Measurements from ENCODE around the gene CGREF1.
"Not testable (repeated sequence)": the region's sequence is repeated elsewhere in the genome, so short reads cannot be mapped to it uniquely, and the experiment has no call there.

Gene CGREF1

DNA sequence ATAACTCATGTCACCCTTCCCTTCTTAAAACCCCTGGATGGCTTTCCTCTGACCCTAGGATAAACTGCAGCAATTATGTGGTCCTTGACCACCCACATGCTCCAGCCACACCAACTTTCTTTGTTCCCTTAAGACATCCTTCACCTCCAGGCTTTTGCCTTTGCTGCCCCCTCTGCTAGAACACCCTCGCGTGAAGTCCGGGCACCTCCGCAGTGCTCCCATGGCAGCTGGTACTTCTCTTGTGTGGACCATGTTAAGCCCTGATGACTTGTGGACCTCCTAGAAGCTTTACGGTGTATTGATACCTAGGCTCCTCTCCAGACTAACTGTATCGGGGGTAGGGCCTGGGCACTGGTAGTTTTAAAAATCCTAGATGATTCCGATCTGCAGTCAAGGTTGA is 3.9 kb upstream of the CGREF1 start:
- Histone ChIP-seq H3K9me3 (ENCODE audit: control insufficient read depth, low read length) (no peaks in the 10 kb centered on the region), H3K36me3 (ENCODE audit: control insufficient read depth, insufficient read depth, low read length) (no peaks in the 10 kb centered on the region), H3K9ac (ENCODE audit: low read length) (no peak overlapping the region), H3K27me3 (ENCODE audit: control insufficient read depth, insufficient read depth, low read length) (peaks cover 19% of the 10 kb centered on the region), H3K4me1 (ENCODE audit: control insufficient read depth, insufficient read depth, low read length) (peaks cover 15% of the 10 kb centered on the region), H3K4me3 (ENCODE audit: low read length) (no peak overlapping the region)

DNA sequence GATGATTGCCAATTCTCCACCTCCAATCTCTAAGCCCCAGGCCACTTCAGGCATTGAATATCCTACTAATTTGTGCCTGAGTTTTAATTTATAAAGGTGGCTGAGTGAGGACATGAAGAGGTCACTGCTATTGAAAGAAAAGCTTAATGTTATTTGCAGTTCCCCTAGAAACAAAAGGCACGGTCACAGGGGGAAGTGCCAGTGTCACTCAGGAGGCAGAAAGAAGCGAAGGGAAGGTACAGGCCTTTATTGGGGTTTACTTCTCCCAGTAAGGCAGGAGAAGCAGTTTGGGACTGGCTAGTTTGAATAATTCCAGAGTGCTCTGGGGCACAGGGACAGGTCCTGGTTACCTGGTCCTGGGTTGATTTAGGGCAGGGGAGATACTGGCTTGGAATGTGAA is 3.0 kb upstream of the CGREF1 start:
- H3K4me3 ChIP-seq (ENCODE audit: low read length): no peak overlapping the region
- H3K4me1 ChIP-seq (ENCODE audit: control insufficient read depth, insufficient read depth, low read length): peaks cover 15% of the 10 kb centered on the region
- no peaks in the 10 kb centered on the region for H3K36me3 ChIP-seq (ENCODE audit: control insufficient read depth, insufficient read depth, low read length)
- no peak overlapping the region for H3K9ac ChIP-seq (ENCODE audit: low read length)
- peaks cover 19% of the 10 kb centered on the region for H3K27me3 ChIP-seq (ENCODE audit: control insufficient read depth, insufficient read depth, low read length)
- H3K9me3 ChIP-seq (ENCODE audit: control insufficient read depth, low read length): no peaks in the 10 kb centered on the region

- not testable (repeated sequence) for H3K36me3 ChIP-seq (ENCODE audit: control insufficient read depth, insufficient read depth, low read length); H3K9me3 ChIP-seq (ENCODE audit: control insufficient read depth, low read length); H3K4me3 ChIP-seq (ENCODE audit: low read length); H3K9ac ChIP-seq (ENCODE audit: low read length)
- H3K27me3 ChIP-seq (ENCODE audit: control insufficient read depth, insufficient read depth, low read length): peaks cover 19% of the 10 kb centered on the region
- H3K4me1 ChIP-seq (ENCODE audit: control insufficient read depth, insufficient read depth, low read length): peaks cover 15% of the 10 kb centered on the region
Measured at GRCh38 chr2:27119330-27119670, 372 bp upstream of the CGREF1 start.

DNA sequence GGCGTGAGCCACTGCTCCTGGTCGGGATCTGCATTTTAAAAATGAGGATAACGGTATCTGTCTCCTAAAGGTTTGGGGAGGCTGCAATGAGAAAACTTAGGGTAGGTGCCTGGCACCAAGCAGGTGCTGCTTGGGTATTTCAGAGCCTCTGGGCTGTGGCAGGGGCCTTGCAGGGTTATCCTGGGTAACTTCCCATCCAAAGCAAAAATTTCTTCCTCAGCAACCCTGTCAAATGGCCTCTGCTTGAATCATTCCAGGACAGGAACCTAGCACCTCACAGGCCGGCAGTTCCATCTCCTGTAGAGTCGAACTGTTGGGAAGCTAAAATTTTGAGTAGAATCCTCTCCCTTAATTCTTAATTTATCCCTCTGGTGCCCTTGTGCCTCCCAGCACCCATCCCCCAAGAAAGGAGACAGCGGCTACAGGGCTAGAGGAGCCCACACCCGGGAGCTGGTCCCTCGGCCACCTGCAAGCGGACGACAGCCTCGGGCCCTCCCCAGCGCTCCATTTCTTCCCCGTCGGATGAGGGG is 868 bp downstream of the CGREF1 start:
- Histone ChIP-seq H3K27me3 (ENCODE audit: control insufficient read depth, insufficient read depth, low read length) (peaks cover 19% of the 10 kb centered on the region), H3K9me3 (ENCODE audit: control insufficient read depth, low read length) (no peaks in the 10 kb centered on the region), H3K9ac (ENCODE audit: low read length) (peak overlapping the region; percentile 39), H3K36me3 (ENCODE audit: control insufficient read depth, insufficient read depth, low read length) (no peaks in the 10 kb centered on the region), H3K4me1 (ENCODE audit: control insufficient read depth, insufficient read depth, low read length) (peaks cover 9% of the 10 kb centered on the region), H3K4me3 (ENCODE audit: low read length) (peak overlapping the region; percentile 36)

DNA sequence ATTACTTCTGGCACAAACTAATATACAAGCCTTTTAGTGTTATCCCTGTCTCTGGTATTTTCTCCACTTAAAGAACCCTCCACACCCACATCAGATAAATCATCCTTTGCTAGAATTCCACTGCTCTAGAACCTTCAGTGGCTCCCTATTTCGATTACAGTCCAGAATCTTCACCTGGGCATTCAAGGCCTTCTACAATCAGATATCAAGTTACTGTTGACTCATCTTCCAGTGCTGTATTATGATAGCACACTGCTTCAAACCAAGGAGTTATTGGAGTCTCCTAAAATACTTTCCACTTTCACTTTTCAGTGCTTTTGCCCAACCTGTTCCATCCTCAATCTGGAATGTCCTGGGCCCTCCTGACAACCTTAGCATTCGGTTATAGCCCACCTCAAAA is 3.4 kb downstream of the CGREF1 start:
- H3K27me3 ChIP-seq (ENCODE audit: control insufficient read depth, insufficient read depth, low read length): peaks cover 16% of the 10 kb centered on the region
- H3K36me3 ChIP-seq (ENCODE audit: control insufficient read depth, insufficient read depth, low read length): no peaks in the 10 kb centered on the region
- H3K4me1 ChIP-seq (ENCODE audit: control insufficient read depth, insufficient read depth, low read length): peaks cover 9% of the 10 kb centered on the region
- no peak overlapping the region for H3K4me3 ChIP-seq (ENCODE audit: low read length)
- no peaks in the 10 kb centered on the region for H3K9me3 ChIP-seq (ENCODE audit: control insufficient read depth, low read length)
- no peak overlapping the region for H3K9ac ChIP-seq (ENCODE audit: low read length)

GRCh38 chr2:27111392-27112078 is 7.4 kb downstream of the CGREF1 start:
- not testable (repeated sequence) for H3K9ac ChIP-seq (ENCODE audit: low read length); H3K4me1 ChIP-seq (ENCODE audit: control insufficient read depth, insufficient read depth, low read length); H3K4me3 ChIP-seq (ENCODE audit: low read length); H3K27me3 ChIP-seq (ENCODE audit: control insufficient read depth, insufficient read depth, low read length); H3K9me3 ChIP-seq (ENCODE audit: control insufficient read depth, low read length); H3K36me3 ChIP-seq (ENCODE audit: control insufficient read depth, insufficient read depth, low read length)

DNA sequence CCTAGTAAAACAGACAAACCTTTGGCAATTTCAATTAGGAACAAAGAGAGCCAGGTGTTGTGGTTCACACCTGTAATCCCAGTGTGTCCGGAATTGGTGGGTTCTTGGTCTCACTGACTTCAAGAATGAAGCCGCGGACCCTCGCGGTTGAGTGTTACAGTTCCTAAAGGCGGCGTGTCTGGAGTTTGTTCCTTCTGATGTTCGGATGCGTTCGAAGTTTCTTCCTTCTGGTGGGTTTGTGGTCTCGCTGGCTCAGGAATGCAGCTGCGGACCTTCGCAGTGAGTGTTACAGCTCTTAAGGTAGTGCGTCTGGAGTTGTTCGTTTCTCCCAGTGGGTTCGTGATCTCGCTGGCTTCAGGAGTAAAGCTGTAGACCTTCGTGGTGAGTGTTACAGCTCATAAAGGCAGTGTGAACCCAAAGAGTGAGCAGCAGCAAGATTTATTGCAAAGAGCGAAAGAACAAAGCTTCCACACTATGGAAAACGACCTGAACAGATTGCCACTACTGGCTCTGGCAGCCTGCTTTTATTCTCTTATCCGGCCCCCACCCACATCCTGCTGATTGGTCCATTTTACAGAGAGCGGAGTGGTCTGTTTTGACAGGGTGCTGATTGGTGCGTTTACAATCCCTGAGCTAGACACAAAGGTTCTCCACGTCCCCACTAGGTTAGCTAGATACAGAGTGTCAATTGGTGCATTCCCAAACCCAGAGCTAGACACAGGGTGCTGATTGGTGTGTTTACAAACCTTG is 8.2 kb downstream of the CGREF1 start:
- not testable (repeated sequence) for H3K4me1 ChIP-seq (ENCODE audit: control insufficient read depth, insufficient read depth, low read length); H3K36me3 ChIP-seq (ENCODE audit: control insufficient read depth, insufficient read depth, low read length); H3K9me3 ChIP-seq (ENCODE audit: control insufficient read depth, low read length); H3K27me3 ChIP-seq (ENCODE audit: control insufficient read depth, insufficient read depth, low read length); H3K9ac ChIP-seq (ENCODE audit: low read length); H3K4me3 ChIP-seq (ENCODE audit: low read length)

DNA sequence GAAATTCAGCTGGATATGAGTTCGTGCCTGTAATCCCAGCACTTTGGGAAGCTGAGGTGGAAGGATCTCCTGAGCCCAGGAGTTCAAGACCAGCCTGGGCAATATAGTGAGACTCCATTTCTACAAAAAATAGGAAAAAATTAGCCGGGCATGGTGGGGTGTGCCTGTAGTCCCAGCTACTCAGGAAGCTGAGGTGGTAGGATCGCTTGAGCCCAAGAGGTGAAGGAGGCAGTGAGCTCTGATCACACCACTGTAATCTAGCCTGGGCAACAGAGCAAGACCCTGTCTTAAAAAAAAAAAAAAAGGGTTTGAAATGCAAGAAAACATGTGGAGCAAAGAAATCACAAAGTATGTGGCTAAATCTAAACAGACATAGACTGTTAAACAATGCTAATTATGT is 9.8 kb downstream of the CGREF1 start:
- Histone ChIP-seq H3K4me1 (ENCODE audit: control insufficient read depth, insufficient read depth, low read length) (no peaks in the 10 kb centered on the region), H3K4me3 (ENCODE audit: low read length) (no peak overlapping the region), H3K27me3 (ENCODE audit: control insufficient read depth, insufficient read depth, low read length) (no peaks in the 10 kb centered on the region), H3K9me3 (ENCODE audit: control insufficient read depth, low read length) (no peaks in the 10 kb centered on the region), H3K9ac (ENCODE audit: low read length) (no peak overlapping the region), H3K36me3 (ENCODE audit: control insufficient read depth, insufficient read depth, low read length) (no peaks in the 10 kb centered on the region)

GRCh38 chr2:27108221-27108620 is 10.7 kb downstream of the CGREF1 start:
- H3K9ac ChIP-seq (ENCODE audit: low read length): no peak overlapping the region
- no peaks in the 10 kb centered on the region for H3K36me3 ChIP-seq (ENCODE audit: control insufficient read depth, insufficient read depth, low read length)
- no peaks in the 10 kb centered on the region for H3K4me1 ChIP-seq (ENCODE audit: control insufficient read depth, insufficient read depth, low read length)
- no peak overlapping the region for H3K4me3 ChIP-seq (ENCODE audit: low read length)
- no peaks in the 10 kb centered on the region for H3K27me3 ChIP-seq (ENCODE audit: control insufficient read depth, insufficient read depth, low read length)
- no peaks in the 10 kb centered on the region for H3K9me3 ChIP-seq (ENCODE audit: control insufficient read depth, low read length)

- H3K4me1 ChIP-seq (ENCODE audit: control insufficient read depth, insufficient read depth, low read length): no peaks in the 10 kb centered on the region
- H3K36me3 ChIP-seq (ENCODE audit: control insufficient read depth, insufficient read depth, low read length): no peaks in the 10 kb centered on the region
- H3K27me3 ChIP-seq (ENCODE audit: control insufficient read depth, insufficient read depth, low read length): no peaks in the 10 kb centered on the region
- H3K9ac ChIP-seq (ENCODE audit: low read length): no peak overlapping the region
- H3K4me3 ChIP-seq (ENCODE audit: low read length): no peak overlapping the region
- H3K9me3 ChIP-seq (ENCODE audit: control insufficient read depth, low read length): no peaks in the 10 kb centered on the region
Measured at GRCh38 chr2:27105981-27106380, 12.9 kb downstream of the CGREF1 start.

- Histone ChIP-seq H3K9me3 (ENCODE audit: control insufficient read depth, low read length) (no peaks in the 10 kb centered on the region), H3K4me3 (ENCODE audit: low read length) (no peak overlapping the region), H3K4me1 (ENCODE audit: control insufficient read depth, insufficient read depth, low read length) (no peaks in the 10 kb centered on the region), H3K27me3 (ENCODE audit: control insufficient read depth, insufficient read depth, low read length) (no peaks in the 10 kb centered on the region), H3K36me3 (ENCODE audit: control insufficient read depth, insufficient read depth, low read length) (no peaks in the 10 kb centered on the region), H3K9ac (ENCODE audit: low read length) (no peak overlapping the region)
Measured at GRCh38 chr2:27102329-27102728, 16.6 kb downstream of the CGREF1 start.

- peaks cover 13% of the 10 kb centered on the region for H3K4me1 ChIP-seq (ENCODE audit: control insufficient read depth, insufficient read depth, low read length)
- no peaks in the 10 kb centered on the region for H3K9me3 ChIP-seq (ENCODE audit: control insufficient read depth, low read length)
- H3K27me3 ChIP-seq (ENCODE audit: control insufficient read depth, insufficient read depth, low read length): no peaks in the 10 kb centered on the region
- no peak overlapping the region for H3K9ac ChIP-seq (ENCODE audit: low read length)
- H3K36me3 ChIP-seq (ENCODE audit: control insufficient read depth, insufficient read depth, low read length): no peaks in the 10 kb centered on the region
- H3K4me3 ChIP-seq (ENCODE audit: low read length): no peak overlapping the region
Measured at GRCh38 chr2:27100036-27100435, 18.9 kb downstream of the CGREF1 start.
